HG03196 (cell line): Measurements from ENCODE around the gene LIPH.
"Not testable (repeated sequence)": the region's sequence is repeated elsewhere in the genome, so short reads cannot be mapped to it uniquely, and the experiment has no call there.

Source experiments
- ATAC-seq: cut with Tn5 transposase; IDR thresholded peaks from one replicate; pipeline ENCODE4 v1.9.1; 2021; ENCODE audit not compliant: unreplicated experiment

Gene LIPH

GRCh38 chr3:185552358-185552877, at the start of gene LIPH:
TSS of gene LIPH (minus strand) at chr3:185552588. CDS start at chr3:185552471, 117 bp downstream.
- peak; percentile 78 for ATAC-seq

- ATAC-seq: no peak
Measured at GRCh38 chr3:185595526-185595925, 43.1 kb upstream of the LIPH start.

GRCh38 chr3:185594073-185594472, 41.7 kb upstream of the LIPH start:
- ATAC-seq: no peak

DNA sequence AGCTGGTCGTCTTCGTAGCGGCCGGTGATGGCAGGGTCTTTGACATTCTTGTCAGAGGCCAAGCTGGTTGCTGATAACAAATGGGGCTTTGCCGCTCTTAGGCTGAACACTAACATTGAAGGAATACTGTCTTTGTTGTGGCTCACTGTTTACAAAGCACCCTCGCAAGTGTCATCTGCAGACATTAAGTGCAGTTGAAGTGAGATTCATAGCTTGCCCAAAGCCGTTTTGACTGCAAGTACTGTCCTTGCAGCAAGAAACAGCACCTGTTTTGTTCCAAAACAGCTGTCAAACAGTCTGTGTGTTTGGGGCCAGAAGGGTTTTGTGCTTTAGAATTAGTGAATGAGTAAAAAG, 34.3 kb upstream of the LIPH start:
- ATAC-seq: no peak

DNA sequence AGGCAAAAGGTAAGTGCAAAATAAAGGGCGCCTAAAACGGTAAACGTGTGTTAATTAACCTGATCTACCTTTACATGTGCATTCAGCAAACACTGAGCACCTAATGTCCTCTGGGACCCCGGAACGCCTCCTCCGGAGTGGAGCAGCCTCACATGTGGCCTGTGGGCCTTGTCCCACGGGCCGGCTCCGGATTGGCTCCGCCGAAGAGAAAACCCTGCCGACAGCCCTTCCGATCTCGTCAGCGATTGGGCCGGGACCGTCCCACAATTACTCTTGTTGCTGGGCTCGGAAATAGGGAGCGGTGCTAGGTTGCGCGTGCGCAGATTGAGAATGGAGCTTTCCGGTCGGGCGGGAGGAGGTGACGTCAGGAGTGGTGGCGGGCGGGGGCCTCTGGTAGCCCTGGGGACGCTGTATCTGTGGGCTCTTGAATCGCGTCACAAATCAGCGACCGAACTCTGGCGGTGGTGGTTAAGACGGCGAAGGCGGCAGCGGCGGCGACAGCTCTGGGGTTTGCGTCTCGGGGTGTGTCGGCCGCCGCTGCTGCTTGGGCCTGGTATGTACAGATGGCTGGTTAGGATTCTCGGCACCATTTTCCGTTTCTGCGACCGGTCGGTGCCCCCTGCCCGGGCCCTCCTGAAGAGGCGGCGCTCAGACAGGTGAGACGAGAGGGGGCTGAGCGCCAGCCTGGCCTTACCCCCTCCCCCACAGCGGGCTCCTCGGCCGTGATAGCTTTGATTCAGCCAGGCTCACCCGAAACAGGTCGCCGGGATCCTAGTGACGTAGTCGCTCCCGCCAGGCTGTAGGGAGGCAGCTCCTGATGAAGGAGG, 33.7 kb upstream of the LIPH start, which contains the start of gene SENP2:
TSS of gene SENP2 (plus strand) at position 437 of the 827 bp plus-strand sequence. CDS start at position 556, 119 bp downstream.
- ATAC-seq: peak; percentile 97

DNA sequence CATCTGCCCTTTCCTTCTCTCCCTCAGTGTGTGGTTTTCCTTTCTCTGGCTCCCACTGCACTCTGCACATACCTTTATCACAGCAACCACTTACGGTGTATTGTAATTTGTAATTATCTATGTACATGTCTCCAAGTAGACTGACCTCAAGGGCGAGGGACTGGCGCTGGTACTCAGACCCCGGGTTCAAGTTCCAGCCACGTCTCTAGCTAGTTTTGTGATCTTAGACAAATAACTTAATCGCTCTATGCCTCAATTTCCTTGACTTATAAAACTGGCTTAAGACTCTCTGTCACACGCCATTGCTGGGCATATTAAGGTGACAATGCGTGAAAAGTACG, 33.1 kb upstream of the LIPH start:
- ATAC-seq: no peak

- no peak for ATAC-seq
Measured at GRCh38 chr3:185584686-185585085, 32.3 kb upstream of the LIPH start.

- no peak for ATAC-seq
Measured at GRCh38 chr3:185583925-185584324, 31.5 kb upstream of the LIPH start.

- ATAC-seq: no peak
Measured at GRCh38 chr3:185582871-185583270, 30.5 kb upstream of the LIPH start.

DNA sequence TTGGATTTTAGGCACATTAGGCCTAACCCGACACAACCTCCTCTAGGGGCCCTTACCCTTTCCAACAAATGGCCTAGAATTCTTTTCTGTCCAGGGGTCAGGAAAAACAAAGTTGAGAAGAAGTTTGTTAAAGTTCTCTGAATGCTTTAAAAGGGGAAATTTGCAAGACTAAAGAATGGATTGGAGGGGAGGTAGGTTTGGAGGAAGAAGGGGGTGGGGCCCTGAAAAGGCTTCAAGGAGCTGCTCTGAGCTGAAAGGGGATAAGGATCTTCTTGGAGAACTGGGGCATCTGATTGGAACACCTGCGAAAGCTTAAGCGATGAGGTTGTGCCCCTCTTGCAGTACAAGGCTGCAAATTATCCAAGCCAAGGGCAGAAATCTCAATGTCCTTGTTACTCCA, 29.8 kb upstream of the LIPH start:
- ATAC-seq: no peak

- not testable (repeated sequence) for ATAC-seq
Measured at GRCh38 chr3:185575108-185575869, 22.9 kb upstream of the LIPH start.

DNA sequence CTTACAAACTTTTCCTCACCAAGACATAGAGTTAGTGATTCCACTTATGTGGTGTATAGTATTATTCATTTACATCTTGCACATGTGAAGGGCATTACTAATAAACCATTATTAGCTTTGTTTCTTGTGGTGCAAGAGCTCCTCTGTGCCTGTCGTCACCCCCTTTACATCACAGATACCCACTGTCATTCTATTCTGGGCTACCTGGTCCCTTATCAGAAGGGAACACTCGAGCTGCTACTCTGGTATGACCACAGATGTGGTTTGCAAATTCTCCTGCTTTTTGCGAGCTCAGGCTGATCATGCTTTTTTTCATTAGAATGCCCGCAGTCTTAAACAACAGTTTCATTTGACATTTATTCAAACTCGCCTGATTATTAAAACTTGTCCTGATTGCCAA, 19.8 kb upstream of the LIPH start:
- ATAC-seq: no peak

DNA sequence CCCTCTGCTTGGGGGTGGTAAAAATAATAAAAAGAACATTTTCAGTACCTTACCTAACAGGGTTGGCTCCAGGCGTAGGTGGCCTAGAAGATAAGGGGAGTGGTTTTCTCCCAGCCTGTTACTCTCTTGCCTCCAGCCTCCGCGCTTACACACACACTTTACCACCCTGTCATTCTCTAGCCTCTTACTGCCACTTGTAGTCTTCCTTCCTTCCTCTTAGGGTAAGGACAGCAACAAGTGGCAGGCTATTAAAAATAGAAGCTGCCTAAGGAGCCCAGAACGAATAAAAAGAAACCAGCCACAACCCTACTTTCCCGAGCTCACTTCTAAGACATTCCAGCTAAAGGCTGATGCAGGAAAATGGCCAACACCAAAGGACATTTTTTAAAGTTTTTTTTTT, 9.6 kb upstream of the LIPH start:
- no peak for ATAC-seq

- ATAC-seq: no peak
Measured at GRCh38 chr3:185561374-185561943, 9.1 kb upstream of the LIPH start.

DNA sequence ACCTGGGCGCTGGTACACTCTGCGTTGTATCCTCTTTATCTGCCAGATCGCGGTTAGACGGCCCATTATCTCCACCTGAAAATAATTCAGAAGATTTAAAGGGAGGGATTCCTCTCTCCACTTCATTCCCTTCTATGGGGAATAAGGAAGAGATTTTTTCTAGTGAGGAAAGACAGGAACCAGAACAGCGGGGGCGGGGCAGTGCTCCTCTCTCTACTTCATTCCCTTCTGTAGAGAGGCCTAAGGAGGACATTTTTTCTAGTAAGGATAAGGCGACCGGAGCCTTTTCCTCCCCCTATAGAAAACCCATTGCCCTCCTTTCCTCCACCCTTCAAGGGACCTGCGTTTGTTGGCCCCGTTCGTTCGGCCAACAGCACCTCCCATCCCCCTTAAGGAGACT, 8.3 kb upstream of the LIPH start:
- ATAC-seq: no peak

DNA sequence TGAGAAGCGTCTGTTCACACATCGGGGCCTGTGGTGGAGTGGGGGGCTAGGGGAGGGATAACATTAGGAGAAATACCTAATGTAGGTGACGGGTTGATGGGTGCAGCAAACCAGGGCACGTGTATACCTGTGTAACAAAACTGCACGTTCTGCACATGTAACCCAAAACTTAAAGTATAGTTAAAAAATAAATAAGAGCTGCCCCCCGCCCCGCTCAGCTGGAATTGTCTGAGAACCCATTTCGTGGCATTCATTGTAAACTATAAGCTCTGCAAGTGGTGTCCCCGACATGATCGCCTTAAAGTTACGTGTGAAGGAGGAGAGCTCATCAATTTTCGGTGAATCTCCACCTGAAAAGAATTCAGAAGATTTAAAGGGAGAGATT, 7.3 kb upstream of the LIPH start:
- no peak for ATAC-seq

- no peak for ATAC-seq
Measured at GRCh38 chr3:185558395-185558794, 6.0 kb upstream of the LIPH start.

DNA sequence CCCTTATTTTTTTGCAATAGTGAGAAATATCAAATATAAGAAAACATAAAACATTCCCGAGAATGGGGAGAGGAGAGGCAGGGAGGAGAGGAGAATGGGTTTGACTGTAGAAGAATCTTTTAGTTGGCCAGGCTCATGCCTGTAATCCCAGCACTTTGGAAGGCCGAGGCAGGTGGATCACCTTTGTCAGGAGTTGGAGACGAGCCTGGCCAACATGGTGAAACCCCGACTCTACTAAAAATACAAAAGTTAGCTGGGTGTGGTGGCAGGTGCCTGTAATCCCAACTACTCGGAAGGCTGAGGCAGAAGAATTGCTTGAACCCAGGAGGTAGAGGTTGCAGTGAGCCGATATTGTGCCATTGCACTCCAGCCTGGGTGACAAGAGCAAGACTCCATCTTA, 4.3 kb upstream of the LIPH start:
- ATAC-seq: not testable (repeated sequence)

DNA sequence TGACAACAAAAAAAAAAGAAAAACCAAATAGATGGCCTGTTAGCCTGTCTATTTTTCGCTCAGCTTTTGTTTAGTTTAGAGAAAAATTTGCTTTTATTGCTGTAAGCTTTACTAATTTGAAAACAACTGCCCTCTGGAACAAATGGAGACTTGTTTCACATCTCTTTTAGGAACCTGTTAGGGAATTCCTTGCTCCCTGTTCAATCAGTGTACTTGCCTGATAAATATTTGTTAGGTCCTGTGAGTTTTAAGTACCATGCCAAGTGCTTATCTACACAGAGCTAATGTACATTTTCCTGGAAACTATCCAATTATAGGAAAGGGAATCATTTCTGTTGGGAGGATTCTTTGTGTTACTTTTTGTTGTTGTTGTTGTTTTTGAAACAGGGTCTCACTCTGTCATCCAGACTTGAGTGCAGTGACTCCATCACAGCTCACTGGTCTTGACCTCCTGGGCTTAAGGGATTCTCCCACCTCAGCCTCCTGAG, 3.5 kb upstream of the LIPH start:
- no peak for ATAC-seq

GRCh38 chr3:185555101-185555501, 2.7 kb upstream of the LIPH start:
- ATAC-seq: no peak

DNA sequence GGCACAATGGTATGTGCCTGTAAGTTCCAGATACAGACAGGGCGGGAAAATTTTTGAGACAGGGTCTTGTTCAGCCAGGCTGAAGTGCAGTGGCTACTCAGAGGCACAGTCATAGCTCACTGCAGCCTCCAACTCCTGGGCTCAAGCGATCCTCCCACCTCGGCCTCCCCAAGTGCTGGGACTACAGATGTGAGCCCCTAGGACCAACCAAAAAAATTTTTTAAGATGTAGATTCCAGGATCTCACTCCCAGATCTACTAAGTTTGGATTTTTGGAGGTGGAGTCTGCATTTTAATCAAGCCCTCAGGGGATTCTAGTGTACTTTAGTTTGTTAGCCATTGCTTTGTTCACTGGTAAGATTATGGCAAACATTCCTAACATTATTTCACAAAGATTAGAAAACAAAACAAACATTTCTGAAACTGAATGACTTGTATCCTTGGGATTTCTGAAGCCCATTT, 2.7 kb downstream of the LIPH start:
- ATAC-seq: no peak

- ATAC-seq: no peak
Measured at GRCh38 chr3:185549122-185549521, 3.3 kb downstream of the LIPH start.
